ENCODE measurements around the gene CEBPA.

GRCh38 chr19:33275559-33275932 is 26.8 kb downstream of the CEBPA start:
- TF ChIP-seq RAD21 (IDR thresholded peaks at IDR 0.05; ENCODE audit: low read depth) = no peak
- TF ChIP-seq TAF1 (IDR thresholded peaks at IDR 0.05; ENCODE audit: low read depth) = no peak
- no peak for TF ChIP-seq TCF12 (IDR thresholded peaks at IDR 0.05; ENCODE audit: low read depth)
- TF ChIP-seq CEBPB (IDR thresholded peaks at IDR 0.05) = no peak
- no peak for TF ChIP-seq EP300 (IDR thresholded peaks at IDR 0.05; ENCODE audit: borderline replicate concordance)
- TF ChIP-seq MAX (IDR thresholded peaks at IDR 0.05) = no peak
- TF ChIP-seq TEAD4 (IDR thresholded peaks at IDR 0.05) = no peak

All from Ishikawa (cell line).